PC-9 (cell line): Measurements from ENCODE around the gene ZMYM3. TPM values are rescaled to one million over a fixed set of nuclear protein-coding genes. Genes with fewer than 3 reads are reported as not detected.

Experiments used
- BruUV-seq: library from RNA; stranded (reverse); fragments of 400-500 nt; replicated peaks from 2 replicates; lab custom pipeline; 2021; lab: Mats Ljungman, UMichigan
- CTCF ChIA-PET: fragments of 300-600 bp; sonication (Branson Sonifier 250); formaldehyde crosslinking; loops from one replicate; lab custom pipeline; 2022; ENCODE audit warnings: antibody characterized with exemption; lab: Charles Lee
- POLR2A ChIA-PET: fragments of 300-600 bp; sonication (Branson Sonifier 250); formaldehyde crosslinking; loops from one replicate; lab custom pipeline; 2022; ENCODE audit warnings: antibody characterized with exemption; ENCODE audit not compliant: unreplicated experiment; lab: Charles Lee
- DNase-seq, 2 experiments: peaks; one replicate each; pipeline versions ENCODE4 v3.0.0 to v3.0.0-alpha.2; 2015 to 2022; ENCODE audit warnings: mixed read lengths in 1 of 2
- H2AFZ ChIP-seq: fragments of 200-600 bp; sonication (generic); 2 replicates; pipeline ENCODE4 v1.8.1; 2017; ENCODE audit warnings: antibody characterized with exemption
- H3F3A ChIP-seq: fragments of 200-600 bp; sonication (generic); 2 replicates; pipeline ENCODE4 v1.8.1; 2017; ENCODE audit warnings: antibody characterized with exemption, mild to moderate bottlenecking, low read depth; ENCODE audit not compliant: insufficient read depth
- H3K27ac ChIP-seq: fragments of 200-600 bp; sonication (generic); 2 replicates; pipeline ENCODE4 v1.6.1; 2016; ENCODE audit warnings: mixed run types
- H3K27me3 ChIP-seq: fragments of 200-600 bp; sonication (generic); 2 replicates; pipeline ENCODE4 v1.6.1; 2016; ENCODE audit warnings: low read depth, mixed run types; ENCODE audit not compliant: insufficient read depth
- H3K36me3 ChIP-seq: fragments of 200-600 bp; sonication (generic); 2 replicates; pipeline ENCODE4 v1.6.1; 2016; ENCODE audit warnings: low read depth, mixed run types
- H3K4me1 ChIP-seq: fragments of 200-600 bp; sonication (generic); replicated peaks from 2 replicates; pipeline ENCODE4 v1.6.1; 2016; ENCODE audit warnings: mixed run types; ENCODE audit not compliant: insufficient read depth
- H3K4me2 ChIP-seq: fragments of 200-600 bp; sonication (generic); 2 replicates; pipeline ENCODE4 v1.6.1; 2017; ENCODE audit warnings: mixed run types
- H3K4me3 ChIP-seq: fragments of 200-600 bp; sonication (generic); 2 replicates; pipeline ENCODE4 v1.6.1; 2016; ENCODE audit warnings: mixed run types
- H3K79me2 ChIP-seq: fragments of 200-600 bp; sonication (generic); 2 replicates; pipeline ENCODE4 v1.6.1; 2017; ENCODE audit warnings: low read depth, mixed run types
- H3K9me2 ChIP-seq: fragments of 200-600 bp; sonication (generic); 2 replicates; pipeline ENCODE4 v1.8.1; 2017; ENCODE audit warnings: mild to moderate bottlenecking; ENCODE audit not compliant: insufficient read depth
- H3K9me3 ChIP-seq: fragments of 200-600 bp; sonication (generic); 2 replicates; pipeline ENCODE4 v1.8.1; 2016; ENCODE audit warnings: low read depth; ENCODE audit not compliant: insufficient read depth
- H4K20me1 ChIP-seq: fragments of 200-600 bp; sonication (generic); 2 replicates; pipeline ENCODE4 v1.8.1; 2017; ENCODE audit not compliant: insufficient read depth
- CTCF ChIP-seq: fragments of 200-600 bp; sonication (generic); conservative IDR thresholded peaks from 2 replicates; pipeline ENCODE4 v1.6.1; 2017; ENCODE audit warnings: mixed run types, antibody characterized with exemption, mild to moderate bottlenecking, moderate library complexity
- EZH2 ChIP-seq: fragments of 200-600 bp; sonication (generic); IDR thresholded peaks from 2 replicates; pipeline ENCODE4 v1.8.0; 2017; ENCODE audit warnings: antibody characterized with exemption, low read depth
- intact Hi-C: fragments of 100-400 bp; cut with micrococcal nuclease; formaldehyde crosslinking; loops from one replicate; pipeline ENCODE4 v1.10.0; 2022; ENCODE audit not compliant: unreplicated experiment
- total RNA-seq: library from RNA; stranded (reverse); gene quantifications from 2 replicates; pipeline ENCODE4 v1.2.3, GENCODE V29; 2021

Gene ZMYM3
- total RNA-seq, 1 experiment from 2014 or later = 45.3 TPM

GRCh38 chrX:71221145-71221544 lies 32.8 kb downstream of the ZMYM3 start:
- DNase-seq = no peak
- BruUV-seq = no TSS peak
- Histone ChIP-seq H3K27me3 (no peaks in the 10 kb centered on the region), H3K4me1 (no peaks in the 10 kb centered on the region), H3K36me3 (no peaks in the 10 kb centered on the region), H4K20me1 (no peaks in the 10 kb centered on the region), H3K9me3 (no peaks in the 10 kb centered on the region), H3K9me2 (no peaks in the 10 kb centered on the region), H3K27ac (no peak overlapping the region), H3K4me3 (no peak overlapping the region), H3K79me2 (no peaks in the 10 kb centered on the region), H3F3A (no peaks in the 10 kb centered on the region), H3K4me2 (no peak overlapping the region), H2AFZ (no peak overlapping the region)
- intact Hi-C loops = no loop called here
- no peak for TF ChIP-seq CTCF
- TF ChIP-seq EZH2 = no peak
- POLR2A ChIA-PET = interaction anchor here (0.7 kb wide), 1 partner anchor 33 kb away, joined by 7 read pairs; no protein-coding TSS in a partner anchor
- CTCF ChIA-PET = no interaction called here

GRCh38 chrX:71217298-71217697 lies 36.6 kb downstream of the ZMYM3 start:
- H2AFZ ChIP-seq = no peak overlapping the region
- TF ChIP-seq EZH2 (no peak), CTCF (no peak)
- H3K4me3 ChIP-seq = no peak overlapping the region
- H3K4me1 ChIP-seq = peaks cover 7% of the 10 kb centered on the region
- no TSS peak for BruUV-seq
- no peaks in the 10 kb centered on the region for H3K9me3 ChIP-seq
- POLR2A ChIA-PET = no interaction called here
- intact Hi-C loops = no loop called here
- no peak for DNase-seq
- no peaks in the 10 kb centered on the region for H3K9me2 ChIP-seq
- H3K4me2 ChIP-seq = no peak overlapping the region
- H4K20me1 ChIP-seq = no peaks in the 10 kb centered on the region
- H3K36me3 ChIP-seq = no peaks in the 10 kb centered on the region
- CTCF ChIA-PET = no interaction called here
- H3F3A ChIP-seq = no peaks in the 10 kb centered on the region
- H3K27me3 ChIP-seq = no peaks in the 10 kb centered on the region
- no peaks in the 10 kb centered on the region for H3K79me2 ChIP-seq
- H3K27ac ChIP-seq = no peak overlapping the region

- H3K4me2 ChIP-seq = no peak overlapping the region
- intact Hi-C loops = no loop called here
- no peaks in the 10 kb centered on the region for H3K27me3 ChIP-seq
- no peaks in the 10 kb centered on the region for H3F3A ChIP-seq
- ChIA-PET CTCF (no interaction called here), POLR2A (no interaction called here)
- H3K9me2 ChIP-seq = no peaks in the 10 kb centered on the region
- DNase-seq = no peak
- no peak for TF ChIP-seq EZH2
- TF ChIP-seq CTCF = no peak
- H3K9me3 ChIP-seq = no peaks in the 10 kb centered on the region
- H3K27ac ChIP-seq = no peak overlapping the region
- H3K4me3 ChIP-seq = no peak overlapping the region
- H2AFZ ChIP-seq = no peak overlapping the region
- H4K20me1 ChIP-seq = no peaks in the 10 kb centered on the region
- BruUV-seq = no TSS peak
- H3K79me2 ChIP-seq = no peaks in the 10 kb centered on the region
- no peaks in the 10 kb centered on the region for H3K36me3 ChIP-seq
- peaks cover 9% of the 10 kb centered on the region for H3K4me1 ChIP-seq
Observed at GRCh38 chrX:71216485-71216884, 37.5 kb downstream of the ZMYM3 start.
